GM12872 (cell line): ENCODE results near the gene PHACTR2.

Experiments used
- TF ChIP-seq, protein P1 (sequence below): IDR thresholded peaks from 3 replicates; pipeline ENCODE4 v1.5.1; 2011; ENCODE audit warnings: low read depth, mild to moderate bottlenecking, low read length, moderate library complexity; ENCODE audit not compliant: insufficient read depth

Gene PHACTR2

DNA sequence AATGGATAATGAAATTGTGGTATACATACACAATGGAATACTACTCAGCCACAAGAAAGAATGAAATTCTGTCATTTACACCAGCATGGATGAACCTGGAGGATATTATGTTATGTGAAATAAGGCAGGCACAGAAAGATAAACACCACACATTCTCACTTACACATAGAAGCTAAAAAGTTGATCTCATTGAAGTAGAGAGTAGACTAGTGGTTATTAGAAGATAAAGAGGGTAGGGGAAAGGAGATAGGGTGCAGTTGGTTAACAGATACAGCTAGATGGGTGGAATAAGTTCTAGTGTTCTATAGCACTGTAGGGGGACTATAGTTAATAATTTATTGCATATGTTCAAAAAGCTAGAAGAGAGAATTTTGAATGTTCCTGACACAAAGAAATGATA is 139.9 kb downstream of the PHACTR2 start:
- TF ChIP-seq, protein P1, sequence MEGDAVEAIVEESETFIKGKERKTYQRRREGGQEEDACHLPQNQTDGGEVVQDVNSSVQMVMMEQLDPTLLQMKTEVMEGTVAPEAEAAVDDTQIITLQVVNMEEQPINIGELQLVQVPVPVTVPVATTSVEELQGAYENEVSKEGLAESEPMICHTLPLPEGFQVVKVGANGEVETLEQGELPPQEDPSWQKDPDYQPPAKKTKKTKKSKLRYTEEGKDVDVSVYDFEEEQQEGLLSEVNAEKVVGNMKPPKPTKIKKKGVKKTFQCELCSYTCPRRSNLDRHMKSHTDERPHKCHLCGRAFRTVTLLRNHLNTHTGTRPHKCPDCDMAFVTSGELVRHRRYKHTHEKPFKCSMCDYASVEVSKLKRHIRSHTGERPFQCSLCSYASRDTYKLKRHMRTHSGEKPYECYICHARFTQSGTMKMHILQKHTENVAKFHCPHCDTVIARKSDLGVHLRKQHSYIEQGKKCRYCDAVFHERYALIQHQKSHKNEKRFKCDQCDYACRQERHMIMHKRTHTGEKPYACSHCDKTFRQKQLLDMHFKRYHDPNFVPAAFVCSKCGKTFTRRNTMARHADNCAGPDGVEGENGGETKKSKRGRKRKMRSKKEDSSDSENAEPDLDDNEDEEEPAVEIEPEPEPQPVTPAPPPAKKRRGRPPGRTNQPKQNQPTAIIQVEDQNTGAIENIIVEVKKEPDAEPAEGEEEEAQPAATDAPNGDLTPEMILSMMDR: no peak

DNA sequence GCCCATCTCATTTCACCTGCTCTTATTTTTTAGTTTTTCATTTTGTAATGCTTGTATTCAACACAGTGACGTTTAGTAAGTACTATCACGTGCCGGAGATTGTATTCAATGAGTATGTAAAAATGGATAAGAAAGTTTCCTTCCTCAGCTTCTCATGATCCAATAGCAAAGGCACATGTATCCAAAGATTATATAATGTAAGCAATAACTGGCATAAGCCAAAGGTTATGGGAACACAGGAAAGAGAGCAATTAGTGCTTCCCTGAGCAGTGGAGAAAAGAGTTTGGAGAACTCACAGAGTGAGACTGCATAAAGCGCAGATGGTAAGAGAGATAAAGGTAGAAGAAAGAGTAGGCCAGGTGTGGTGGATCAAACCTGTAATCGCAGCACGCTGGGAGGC is 143.6 kb downstream of the PHACTR2 start:
- TF ChIP-seq, protein P1: no peak

DNA sequence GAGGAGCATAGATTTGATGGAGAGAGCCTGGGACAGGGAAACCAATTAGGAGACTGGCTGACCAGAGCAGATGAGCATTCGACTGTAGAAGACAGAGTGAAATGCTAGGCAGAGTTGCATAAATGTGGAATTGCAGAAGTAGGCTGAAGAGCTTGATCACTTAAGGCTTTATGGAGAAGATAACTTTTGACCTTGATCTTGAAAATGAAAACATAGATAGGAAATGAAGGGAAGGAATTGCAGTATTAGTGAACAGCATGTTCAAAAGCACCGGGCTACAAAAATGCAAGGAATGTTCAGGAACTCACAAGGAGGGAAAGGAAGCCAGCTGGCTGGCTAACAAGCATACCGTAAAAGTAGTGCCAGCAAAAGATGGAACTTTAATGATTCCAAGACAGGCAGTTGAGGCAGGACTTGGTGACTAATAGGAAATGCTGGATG is 144.8 kb downstream of the PHACTR2 start:
- TF ChIP-seq, protein P1: no peak

DNA sequence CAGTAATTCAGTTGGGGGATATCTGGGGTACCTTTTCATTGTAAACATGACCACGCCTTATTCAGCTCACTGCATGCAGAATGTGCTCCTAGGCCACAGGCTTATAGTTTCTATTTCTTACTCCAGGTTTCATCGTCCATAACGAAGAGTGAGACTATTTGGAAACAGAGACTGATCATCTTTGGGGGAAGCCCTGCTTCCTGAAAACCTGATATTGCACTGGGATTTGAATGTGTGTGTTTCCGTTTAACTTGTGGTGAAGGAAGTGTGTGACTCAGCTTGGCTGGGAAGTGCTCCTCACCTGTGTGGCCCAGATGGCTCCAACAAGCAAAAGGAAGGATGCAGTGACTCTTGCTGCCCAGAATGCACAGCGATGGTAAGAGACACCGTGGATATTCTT is 145.8 kb downstream of the PHACTR2 start:
- TF ChIP-seq, protein P1: no peak

DNA sequence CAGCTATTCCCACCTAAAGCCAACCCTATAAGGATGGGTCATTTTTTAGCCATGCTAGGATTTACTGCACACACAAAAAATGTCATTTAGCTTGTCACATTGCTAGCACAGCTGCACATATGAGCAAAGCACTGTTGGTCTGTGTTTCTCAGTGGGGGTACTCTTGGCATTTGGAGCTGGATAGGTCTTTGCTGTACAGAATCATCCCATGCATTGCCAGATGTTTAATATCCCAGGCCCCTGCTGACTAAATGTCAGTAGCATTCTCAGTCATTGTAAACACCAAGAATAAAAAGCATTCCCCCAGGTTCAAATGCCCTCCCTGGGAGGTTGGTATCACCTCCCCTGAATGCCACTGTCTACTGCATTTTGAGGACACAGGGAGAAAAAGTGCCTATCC is 150.8 kb downstream of the PHACTR2 start:
- TF ChIP-seq, protein P1: no peak

DNA sequence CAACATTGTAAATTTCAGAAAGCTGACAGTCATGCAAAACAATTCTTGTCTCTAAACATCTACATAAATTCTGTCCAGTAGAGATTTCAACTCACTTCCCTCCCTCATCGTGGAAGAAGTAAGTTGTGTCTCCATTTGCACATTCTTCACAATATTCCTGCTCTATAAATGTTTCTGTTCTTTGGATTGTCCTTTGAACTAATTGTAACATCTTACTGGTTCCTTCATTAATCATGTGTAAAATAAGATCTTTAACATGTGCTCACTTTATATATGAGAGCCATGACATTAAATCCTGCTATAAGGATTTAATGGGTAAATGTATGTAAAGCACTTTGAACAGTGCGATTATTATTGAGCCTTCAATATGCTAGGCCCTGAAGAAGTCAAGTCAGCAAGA is 158.4 kb downstream of the PHACTR2 start:
- TF ChIP-seq, protein P1: no peak

DNA sequence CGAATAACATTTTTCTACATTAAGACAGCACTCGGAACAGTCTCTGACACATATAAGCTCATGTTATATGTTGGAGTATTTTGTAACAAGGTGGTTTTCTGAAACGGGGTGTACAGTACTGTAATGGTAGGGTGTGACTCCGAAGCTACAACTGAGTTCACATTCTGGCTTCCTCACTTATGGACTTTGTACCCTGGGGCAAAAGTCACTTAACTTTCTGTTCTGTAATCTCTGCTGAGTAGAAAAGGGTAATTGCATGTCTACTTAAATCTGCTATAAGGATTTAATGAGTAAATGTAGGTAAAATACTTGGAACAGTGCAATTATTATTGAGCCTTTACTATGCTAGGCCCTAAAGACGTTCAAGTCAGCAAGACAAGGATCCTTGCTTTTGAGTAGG is 160.6 kb downstream of the PHACTR2 start:
- TF ChIP-seq, protein P1: no peak

DNA sequence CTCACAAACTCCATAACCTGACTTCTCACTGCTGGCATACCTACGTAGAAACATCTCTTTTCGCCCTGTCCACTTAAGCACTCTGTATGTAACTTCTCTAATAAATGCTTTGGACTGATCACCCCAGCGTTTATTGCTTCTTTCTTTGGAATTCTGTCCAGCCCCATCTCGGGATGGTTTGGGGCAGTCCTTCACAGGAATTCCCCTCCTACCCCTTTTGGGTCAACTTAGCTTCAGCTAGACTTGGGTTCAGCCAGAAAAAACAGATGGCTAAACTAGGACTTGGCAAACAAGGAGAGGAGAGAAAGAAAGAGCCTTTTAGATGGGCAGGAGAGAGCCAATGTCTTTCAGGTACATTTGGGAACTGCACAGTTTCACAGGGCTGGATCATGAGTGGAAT is 161.4 kb downstream of the PHACTR2 start:
- TF ChIP-seq, protein P1: no peak
